Glutamatergic neuron (in vitro differentiated cells): ENCODE data around the gene NLRP7. TPM values are rescaled to one million over a fixed set of nuclear protein-coding genes. Genes with fewer than 3 reads are reported as not detected.
"Not testable (repeated sequence)": the region's sequence is repeated elsewhere in the genome, so short reads cannot be mapped to it uniquely, and the experiment has no call there.

Experiments used
- DNase-seq: peaks from one replicate; pipeline ENCODE4 v3.0.0; 2022
- H3K27ac Mint-ChIP-seq: one replicate; pipeline ENCODE4 v1.8.0; 2020; ENCODE audit warnings: mild to moderate bottlenecking, mixed read lengths, inconsistent platforms; ENCODE audit not compliant: unreplicated experiment
- H3K27me3 Mint-ChIP-seq: one replicate; pipeline ENCODE4 v1.8.0; 2020; ENCODE audit warnings: mild to moderate bottlenecking, moderate library complexity, mixed read lengths, inconsistent platforms; ENCODE audit not compliant: unreplicated experiment
- H3K36me3 Mint-ChIP-seq: one replicate; pipeline ENCODE4 v1.8.0; 2020; ENCODE audit warnings: mild to moderate bottlenecking, mixed read lengths, inconsistent platforms; ENCODE audit not compliant: unreplicated experiment
- H3K4me1 Mint-ChIP-seq: one replicate; pipeline ENCODE4 v1.8.0; 2020; ENCODE audit warnings: mild to moderate bottlenecking, low read depth, mixed read lengths, inconsistent platforms; ENCODE audit not compliant: unreplicated experiment
- H3K4me3 Mint-ChIP-seq: one replicate; pipeline ENCODE4 v1.8.0; 2020; ENCODE audit warnings: mild to moderate bottlenecking, mixed read lengths, inconsistent platforms; ENCODE audit not compliant: unreplicated experiment
- H3K9me3 Mint-ChIP-seq: one replicate; pipeline ENCODE4 v1.8.0; 2020; ENCODE audit warnings: mild to moderate bottlenecking, moderate library complexity, mixed read lengths, inconsistent platforms; ENCODE audit not compliant: unreplicated experiment
- CTCF ChIP-seq: fragments of 200-600 bp; sonication (generic); IDR thresholded peaks from one replicate; pipeline ENCODE4 v1.5.0; 2021; ENCODE audit not compliant: partially characterized antibody, unreplicated experiment
- total RNA-seq: library from RNA; stranded (reverse); fragmentation: NEBNext Ultra II Directional; extraction: Animal tissue kit (Norgen Biotek cat#: 25700); gene quantifications from one replicate; pipeline ENCODE4 v1.2.1, GENCODE V29; 2021; ENCODE audit not compliant: unreplicated experiment

The NLRP7 gene
- total RNA-seq, 1 donor from 2014 or later = not detected

- peaks cover 1% of the 10 kb centered on the region for H3K27me3 Mint-ChIP-seq
- H3K4me3 Mint-ChIP-seq = no peak overlapping the region
- H3K27ac Mint-ChIP-seq = no peak overlapping the region
Measured at GRCh38 chr19:54949412-54949811, 2.1 kb upstream of the NLRP7 start.

DNA sequence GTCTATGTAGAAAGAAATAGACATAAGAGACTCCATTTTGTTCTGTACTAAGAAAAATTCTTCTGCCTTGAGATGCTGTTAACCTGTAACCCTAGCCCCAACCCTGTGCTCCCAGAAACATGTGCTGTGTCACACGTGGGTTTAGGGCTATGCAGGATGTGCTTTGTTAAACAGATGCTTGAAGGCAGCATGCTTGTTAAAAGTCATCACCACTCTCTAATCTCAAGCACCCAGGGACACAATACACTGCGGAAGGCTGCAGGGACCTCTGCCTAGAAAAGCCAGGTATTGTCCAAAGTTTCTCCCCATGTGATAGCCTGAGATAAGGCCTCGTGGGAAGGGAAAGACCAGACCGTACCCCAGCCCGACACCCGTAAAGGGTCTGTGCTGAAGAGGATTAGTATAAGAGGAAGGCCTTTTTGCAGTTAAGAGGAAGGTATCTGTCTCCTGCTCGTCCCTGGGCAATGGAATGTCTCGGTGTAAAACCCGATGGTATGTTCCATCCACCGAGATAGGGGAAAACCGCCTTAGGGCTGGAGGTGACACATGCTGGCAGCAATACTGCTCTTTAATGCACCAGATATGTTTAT lies 3.5 kb downstream of the NLRP7 start:
- not testable (repeated sequence) for H3K27me3 Mint-ChIP-seq, H3K27ac Mint-ChIP-seq, DNase-seq, H3K4me1 Mint-ChIP-seq, H3K9me3 Mint-ChIP-seq, H3K36me3 Mint-ChIP-seq, H3K4me3 Mint-ChIP-seq

More at GRCh38 chr19:54949412-54949811, 2.1 kb upstream of the NLRP7 start:
- TF ChIP-seq CTCF = no peak
- no peaks in the 10 kb centered on the region for H3K36me3 Mint-ChIP-seq
- H3K9me3 Mint-ChIP-seq = no peaks in the 10 kb centered on the region
- no peaks in the 10 kb centered on the region for H3K4me1 Mint-ChIP-seq
- DNase-seq = no peak

DNA sequence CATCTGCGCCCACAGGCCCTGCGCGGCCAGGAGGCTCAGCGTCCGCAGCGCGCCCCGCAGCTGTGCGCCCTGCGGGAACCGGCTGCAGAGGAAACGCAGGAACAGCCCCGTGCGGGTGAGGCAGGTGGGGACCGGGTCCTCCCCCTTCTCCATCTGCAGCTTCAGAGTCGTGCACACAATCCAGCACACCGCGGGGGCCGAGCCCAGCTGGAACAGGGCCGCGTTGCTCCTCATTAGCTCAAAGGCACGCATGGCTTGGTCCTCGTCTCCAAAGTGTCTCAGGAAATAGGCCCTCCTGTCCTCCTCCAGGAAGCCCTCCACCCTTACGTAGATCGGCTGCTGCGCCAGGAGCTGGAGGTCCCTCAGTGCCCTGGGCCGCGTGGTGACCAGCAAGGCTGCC lies 7.8 kb downstream of the NLRP7 start:
- H3K27me3 Mint-ChIP-seq, H3K4me3 Mint-ChIP-seq, H3K36me3 Mint-ChIP-seq, H3K27ac Mint-ChIP-seq, DNase-seq, H3K9me3 Mint-ChIP-seq, H3K4me1 Mint-ChIP-seq: not testable (repeated sequence)

- H3K27me3 Mint-ChIP-seq = peaks cover 2% of the 10 kb centered on the region
- peaks cover 2% of the 10 kb centered on the region for H3K9me3 Mint-ChIP-seq
- H3K4me1 Mint-ChIP-seq = no peaks in the 10 kb centered on the region
- no peaks in the 10 kb centered on the region for H3K36me3 Mint-ChIP-seq
- no peak for DNase-seq
- no peak for TF ChIP-seq CTCF
- no peak overlapping the region for H3K27ac Mint-ChIP-seq
- H3K4me3 Mint-ChIP-seq = no peak overlapping the region
Measured at GRCh38 chr19:54938906-54939305, 8.4 kb downstream of the NLRP7 start.

- Mint-ChIP-seq H3K27me3 (peaks cover 2% of the 10 kb centered on the region), H3K27ac (no peak overlapping the region), H3K9me3 (peaks cover 2% of the 10 kb centered on the region), H3K4me1 (no peaks in the 10 kb centered on the region), H3K36me3 (no peaks in the 10 kb centered on the region), H3K4me3 (no peak overlapping the region)
- no peak for TF ChIP-seq CTCF
- DNase-seq = no peak
Measured at GRCh38 chr19:54937926-54938325, 9.4 kb downstream of the NLRP7 start.

- no peaks in the 10 kb centered on the region for H3K4me1 Mint-ChIP-seq
- no peak overlapping the region for H3K4me3 Mint-ChIP-seq
- peaks cover 7% of the 10 kb centered on the region for H3K9me3 Mint-ChIP-seq
- H3K27me3 Mint-ChIP-seq = peaks cover 2% of the 10 kb centered on the region
- H3K36me3 Mint-ChIP-seq = peaks cover 5% of the 10 kb centered on the region
- TF ChIP-seq CTCF = no peak
- DNase-seq = no peak
- no peak overlapping the region for H3K27ac Mint-ChIP-seq
Measured at GRCh38 chr19:54928299-54928698, 19.0 kb downstream of the NLRP7 start.
